ENCODE results near the gene AQP2.

Gene AQP2

GRCh38 chr12:49920241-49920914 lies 30.2 kb upstream of the AQP2 start:
- no peak for DNase-seq (ENCODE audit: low read depth)

- DNase-seq (ENCODE audit: low read depth) = no peak
Measured at GRCh38 chr12:49920915-49921286, 29.6 kb upstream of the AQP2 start.

GRCh38 chr12:49921299-49921698 lies 29.2 kb upstream of the AQP2 start:
- DNase-seq (ENCODE audit: low read depth) = no peak

GRCh38 chr12:49921936-49922335 lies 28.6 kb upstream of the AQP2 start:
- DNase-seq (ENCODE audit: low read depth) = no peak

- no peak for DNase-seq (ENCODE audit: low read depth)
Measured at GRCh38 chr12:49922349-49923034, 28.0 kb upstream of the AQP2 start.

- DNase-seq (ENCODE audit: low read depth) = no peak
Measured at GRCh38 chr12:49923035-49923644, 27.4 kb upstream of the AQP2 start.

- no peak for DNase-seq (ENCODE audit: low read depth)
Measured at GRCh38 chr12:49923880-49924556, 26.5 kb upstream of the AQP2 start.

GRCh38 chr12:49924628-49925246 lies 25.8 kb upstream of the AQP2 start:
- DNase-seq (ENCODE audit: low read depth) = no peak

GRCh38 chr12:49925433-49926204 lies 24.9 kb upstream of the AQP2 start:
- DNase-seq (ENCODE audit: low read depth) = no peak

GRCh38 chr12:49928471-49928870 lies 22.1 kb upstream of the AQP2 start:
- DNase-seq (ENCODE audit: low read depth) = no peak

GRCh38 chr12:49929581-49929980 lies 21.0 kb upstream of the AQP2 start:
- no peak for DNase-seq (ENCODE audit: low read depth)

GRCh38 chr12:49930515-49931288 lies 19.8 kb upstream of the AQP2 start:
- no peak for DNase-seq (ENCODE audit: low read depth)

- no peak for DNase-seq (ENCODE audit: low read depth)
Measured at GRCh38 chr12:49932023-49932422, 18.5 kb upstream of the AQP2 start.

- no peak for DNase-seq (ENCODE audit: low read depth)
Measured at GRCh38 chr12:49932533-49933130, 17.9 kb upstream of the AQP2 start.

GRCh38 chr12:49933796-49934195 lies 16.7 kb upstream of the AQP2 start:
- DNase-seq (ENCODE audit: low read depth) = no peak

GRCh38 chr12:49934505-49934904 lies 16.0 kb upstream of the AQP2 start:
- no peak for DNase-seq (ENCODE audit: low read depth)

- no peak for DNase-seq (ENCODE audit: low read depth)
Measured at GRCh38 chr12:49936925-49937324, 13.6 kb upstream of the AQP2 start.

- DNase-seq (ENCODE audit: low read depth) = no peak
Measured at GRCh38 chr12:49937639-49938300, 12.8 kb upstream of the AQP2 start.

GRCh38 chr12:49939307-49939706 lies 11.2 kb upstream of the AQP2 start:
- no peak for DNase-seq (ENCODE audit: low read depth)

- DNase-seq (ENCODE audit: low read depth) = no peak
Measured at GRCh38 chr12:49939707-49940106, 10.8 kb upstream of the AQP2 start.
